Stimulated activated CD8-positive, alpha-beta memory T cell treated with anti-CD3 and anti-CD28 coated beads, Interleukin-4, amount 100 ng/mL, for 1 hour (primary cell): ENCODE measurements around the gene SUPV3L1.
"Not testable (repeated sequence)": the region's sequence is repeated elsewhere in the genome, so short reads cannot be mapped to it uniquely, and the experiment has no call there.

Experiments used
- DNase-seq, 2 donors: peaks; one replicate each; pipeline ENCODE4 v3.0.0-alpha.2; 2020; ENCODE audit warnings: low read depth in 2 of 2, low spot score in 1 of 2

SUPV3L1 gene

GRCh38 chr10:69228151-69228550 is 48.1 kb downstream of the SUPV3L1 start:
- DNase-seq: no peak

GRCh38 chr10:69229616-69229916 is 49.5 kb downstream of the SUPV3L1 start:
- no peak for DNase-seq

GRCh38 chr10:69230128-69230527 is 50.1 kb downstream of the SUPV3L1 start:
- DNase-seq: no peak

GRCh38 chr10:69232252-69232651 is 52.2 kb downstream of the SUPV3L1 start:
- no peak for DNase-seq

- DNase-seq: no peak
Observed at GRCh38 chr10:69232736-69233480, 52.9 kb downstream of the SUPV3L1 start.

GRCh38 chr10:69234447-69234846 is 54.4 kb downstream of the SUPV3L1 start:
- no peak for DNase-seq

- peak; percentile 78 to 89 for DNase-seq
Observed at GRCh38 chr10:69237528-69238159, 57.6 kb downstream of the SUPV3L1 start.

GRCh38 chr10:69239136-69239535 is 59.1 kb downstream of the SUPV3L1 start:
- no peak for DNase-seq

GRCh38 chr10:69239816-69240434 is 59.9 kb downstream of the SUPV3L1 start:
- DNase-seq: no peak

GRCh38 chr10:69240455-69240854 is 60.4 kb downstream of the SUPV3L1 start:
- no peak for DNase-seq

- DNase-seq: no peak
Observed at GRCh38 chr10:69241575-69241974, 61.5 kb downstream of the SUPV3L1 start.

- DNase-seq: no peak
Observed at GRCh38 chr10:69242040-69242851, 62.2 kb downstream of the SUPV3L1 start.

GRCh38 chr10:69242852-69243212 is 62.8 kb downstream of the SUPV3L1 start:
- no peak for DNase-seq

GRCh38 chr10:69243817-69244216 is 63.8 kb downstream of the SUPV3L1 start:
- no peak for DNase-seq

GRCh38 chr10:69246036-69246435 is 66.0 kb downstream of the SUPV3L1 start:
- DNase-seq: no peak

GRCh38 chr10:69246581-69247312 is 66.7 kb downstream of the SUPV3L1 start:
- DNase-seq: no peak

GRCh38 chr10:69247313-69247710 is 67.3 kb downstream of the SUPV3L1 start:
- no peak for DNase-seq

- no peak for DNase-seq
Observed at GRCh38 chr10:69248117-69248730, 68.2 kb downstream of the SUPV3L1 start.

GRCh38 chr10:69250041-69250440 is 70.0 kb downstream of the SUPV3L1 start:
- DNase-seq: no peak

GRCh38 chr10:69251417-69251816 is 71.4 kb downstream of the SUPV3L1 start:
- DNase-seq: not testable (repeated sequence)

- no peak for DNase-seq
Observed at GRCh38 chr10:69253171-69253570, 73.1 kb downstream of the SUPV3L1 start.
